Measurements from ENCODE around the gene PITX3.

The PITX3 gene

DNA sequence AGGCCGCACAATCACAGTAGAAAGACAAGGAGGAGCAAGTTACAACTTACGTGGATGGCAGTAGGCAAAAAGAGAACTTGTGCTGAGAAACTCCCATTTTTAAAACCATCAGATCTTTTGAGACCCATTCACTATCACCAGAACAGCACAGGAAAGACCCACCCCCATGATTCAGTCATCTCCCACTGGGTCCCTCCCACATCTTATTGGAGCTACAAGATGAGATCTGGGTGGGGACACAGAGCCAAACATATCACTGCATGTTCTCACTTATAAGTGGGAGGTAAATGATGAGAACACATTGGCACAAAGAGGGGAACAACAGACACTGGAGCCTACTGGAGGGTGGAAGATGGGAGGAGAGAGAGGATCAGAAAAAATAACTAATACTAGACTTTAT is 56.7 kb downstream of the PITX3 start:
- no peak overlapping the region for H3K4me3 ChIP-seq (ENCODE audit: low read depth, low read length)
- H3K27me3 ChIP-seq (ENCODE audit: control insufficient read depth, insufficient read depth, low read length): no peaks in the 10 kb centered on the region
- no peaks in the 10 kb centered on the region for H3K79me2 ChIP-seq
- H2AFZ ChIP-seq: no peak overlapping the region
- H3K4me2 ChIP-seq (ENCODE audit: low read length): no peak overlapping the region
- no peak overlapping the region for H3K9ac ChIP-seq
- no peaks in the 10 kb centered on the region for H3K9me3 ChIP-seq (ENCODE audit: control insufficient read depth, low read length)
- no peaks in the 10 kb centered on the region for H3K36me3 ChIP-seq (ENCODE audit: control insufficient read depth, insufficient read depth, low read length)
- H3K4me1 ChIP-seq: no peaks in the 10 kb centered on the region
- TF ChIP-seq, protein P1, sequence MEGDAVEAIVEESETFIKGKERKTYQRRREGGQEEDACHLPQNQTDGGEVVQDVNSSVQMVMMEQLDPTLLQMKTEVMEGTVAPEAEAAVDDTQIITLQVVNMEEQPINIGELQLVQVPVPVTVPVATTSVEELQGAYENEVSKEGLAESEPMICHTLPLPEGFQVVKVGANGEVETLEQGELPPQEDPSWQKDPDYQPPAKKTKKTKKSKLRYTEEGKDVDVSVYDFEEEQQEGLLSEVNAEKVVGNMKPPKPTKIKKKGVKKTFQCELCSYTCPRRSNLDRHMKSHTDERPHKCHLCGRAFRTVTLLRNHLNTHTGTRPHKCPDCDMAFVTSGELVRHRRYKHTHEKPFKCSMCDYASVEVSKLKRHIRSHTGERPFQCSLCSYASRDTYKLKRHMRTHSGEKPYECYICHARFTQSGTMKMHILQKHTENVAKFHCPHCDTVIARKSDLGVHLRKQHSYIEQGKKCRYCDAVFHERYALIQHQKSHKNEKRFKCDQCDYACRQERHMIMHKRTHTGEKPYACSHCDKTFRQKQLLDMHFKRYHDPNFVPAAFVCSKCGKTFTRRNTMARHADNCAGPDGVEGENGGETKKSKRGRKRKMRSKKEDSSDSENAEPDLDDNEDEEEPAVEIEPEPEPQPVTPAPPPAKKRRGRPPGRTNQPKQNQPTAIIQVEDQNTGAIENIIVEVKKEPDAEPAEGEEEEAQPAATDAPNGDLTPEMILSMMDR (IDR thresholded peaks at IDR 0.05): no peak
- H3K27ac ChIP-seq: no peak overlapping the region

Data from parathyroid adenoma (tissue), 2 donors.